Activated naive CD8-positive, alpha-beta T cell treated with anti-CD3 and anti-CD28 coated beads, Interleukin-2, amount 50 U/mL, for 24 hours (primary cell): Measurements from ENCODE around the gene HP1BP3.
"Not testable (repeated sequence)": the region's sequence is repeated elsewhere in the genome, so short reads cannot be mapped to it uniquely, and the experiment has no call there.

Experiments
- ATAC-seq: fragments of 150-1000 bp; cut with Tn5 transposase; one replicate; pipeline ENCODE4 v1.10.0; 2021
- DNase-seq: peaks from one replicate; pipeline ENCODE4 v3.0.0; 2021
- H3K27ac Mint-ChIP-seq: one replicate; pipeline ENCODE4 v1.8.0; 2021; ENCODE audit warnings: mild to moderate bottlenecking, mixed read lengths
- H3K27me3 Mint-ChIP-seq: one replicate; pipeline ENCODE4 v1.8.0; 2021; ENCODE audit warnings: mixed read lengths
- H3K36me3 Mint-ChIP-seq: one replicate; pipeline ENCODE4 v1.8.0; 2021; ENCODE audit warnings: low read depth, mixed read lengths
- H3K4me1 Mint-ChIP-seq: one replicate; pipeline ENCODE4 v1.8.0; 2021; ENCODE audit warnings: mixed read lengths
- H3K4me3 Mint-ChIP-seq: one replicate; pipeline ENCODE4 v1.8.0; 2021; ENCODE audit warnings: mild to moderate bottlenecking, moderate library complexity, mixed read lengths
- H3K9me3 Mint-ChIP-seq: one replicate; pipeline ENCODE4 v1.8.0; 2021; ENCODE audit warnings: mixed read lengths

The HP1BP3 gene

GRCh38 chr1:20789598-20789997, 2.5 kb upstream of the HP1BP3 start:
- H3K27ac Mint-ChIP-seq, ATAC-seq, H3K4me3 Mint-ChIP-seq, H3K9me3 Mint-ChIP-seq, DNase-seq, H3K27me3 Mint-ChIP-seq: not testable (repeated sequence)
- peaks cover 11% of the 10 kb centered on the region for H3K36me3 Mint-ChIP-seq
- H3K4me1 Mint-ChIP-seq: peaks cover 22% of the 10 kb centered on the region

DNA sequence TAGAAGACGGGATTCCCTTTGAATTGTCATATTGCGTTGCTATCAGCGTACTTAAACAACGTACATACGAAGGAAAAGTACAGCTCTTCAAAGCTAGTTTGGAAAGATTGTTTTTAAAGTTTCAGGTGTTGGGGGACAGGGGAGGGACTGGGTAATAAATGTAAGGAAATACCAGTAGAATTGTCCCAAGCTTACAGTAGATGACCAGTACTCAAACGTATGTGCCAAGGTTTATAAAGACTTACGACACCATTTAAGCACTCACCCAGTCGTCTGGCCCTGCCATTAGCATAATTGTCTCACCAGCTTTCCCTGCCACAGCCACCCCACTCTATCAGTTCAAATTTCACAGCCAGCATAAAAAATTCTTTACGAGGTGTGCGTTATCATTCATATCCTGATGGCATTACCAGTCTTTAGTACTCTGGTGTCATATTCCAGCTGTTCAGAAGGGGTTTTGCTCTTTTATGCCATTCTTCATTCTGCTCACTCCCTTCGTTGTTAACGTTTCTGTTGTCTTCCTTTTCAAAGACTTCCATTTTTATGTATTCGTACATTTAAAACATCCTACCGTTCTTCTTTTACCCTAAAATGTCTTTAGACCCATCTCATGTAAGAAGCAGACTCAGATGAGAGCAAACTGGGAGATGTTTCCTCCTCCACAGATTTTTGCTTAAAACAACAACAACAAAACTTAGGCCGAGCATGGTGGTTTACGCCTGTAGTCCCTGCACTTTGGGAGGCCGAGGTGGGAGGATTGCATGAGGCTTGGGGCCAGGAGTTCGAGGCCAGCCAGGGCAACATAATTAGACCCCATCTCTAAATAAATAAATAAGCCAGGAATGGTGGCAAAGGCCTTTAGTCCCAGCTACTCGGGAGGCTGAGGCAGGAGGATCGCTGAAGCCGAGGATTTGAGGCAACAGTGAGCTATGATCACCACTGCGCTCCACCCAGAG, 1.0 kb upstream of the HP1BP3 start:
- ATAC-seq (no peak), DNase-seq (no peak)
- Mint-ChIP-seq H3K4me1 (peaks cover 33% of the 10 kb centered on the region), H3K27me3 (no peaks in the 10 kb centered on the region), H3K9me3 (no peaks in the 10 kb centered on the region), H3K27ac (peak overlapping the region; percentile 95), H3K4me3 (peak overlapping the region; percentile 92), H3K36me3 (peaks cover 11% of the 10 kb centered on the region)

GRCh38 chr1:20786253-20787028, 666 bp downstream of the HP1BP3 start:
- peak; percentile 98 for DNase-seq
- no peaks in the 10 kb centered on the region for H3K9me3 Mint-ChIP-seq
- peaks cover 11% of the 10 kb centered on the region for H3K36me3 Mint-ChIP-seq
- H3K27me3 Mint-ChIP-seq: no peaks in the 10 kb centered on the region
- H3K4me1 Mint-ChIP-seq: peaks cover 43% of the 10 kb centered on the region
- peak; percentile 81 for ATAC-seq
- H3K4me3 Mint-ChIP-seq: peak overlapping the region; percentile 92
- peak overlapping the region; percentile 97 for H3K27ac Mint-ChIP-seq

DNA sequence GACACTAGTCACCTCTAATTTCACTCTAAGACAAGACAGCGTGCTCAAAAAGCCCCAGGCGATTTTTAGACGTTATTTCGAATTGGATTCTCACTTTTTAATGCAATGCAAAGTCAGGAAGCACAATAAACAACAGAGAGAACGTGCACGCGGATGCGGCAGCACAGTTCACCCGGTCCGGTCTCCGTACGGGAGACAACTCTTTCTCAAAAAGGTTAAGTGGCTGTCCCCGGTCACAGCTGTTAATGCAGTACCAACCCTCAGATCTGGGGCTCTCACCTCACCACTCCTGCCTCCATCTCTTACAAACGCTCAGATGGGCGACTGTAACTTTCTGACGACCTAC, 1.2 kb downstream of the HP1BP3 start:
- ATAC-seq (peak; percentile 4), DNase-seq (no peak)
- Mint-ChIP-seq H3K9me3 (no peaks in the 10 kb centered on the region), H3K27ac (peak overlapping the region; percentile 97), H3K4me1 (peaks cover 47% of the 10 kb centered on the region), H3K4me3 (peak overlapping the region; percentile 92), H3K27me3 (no peaks in the 10 kb centered on the region), H3K36me3 (peaks cover 14% of the 10 kb centered on the region)

DNA sequence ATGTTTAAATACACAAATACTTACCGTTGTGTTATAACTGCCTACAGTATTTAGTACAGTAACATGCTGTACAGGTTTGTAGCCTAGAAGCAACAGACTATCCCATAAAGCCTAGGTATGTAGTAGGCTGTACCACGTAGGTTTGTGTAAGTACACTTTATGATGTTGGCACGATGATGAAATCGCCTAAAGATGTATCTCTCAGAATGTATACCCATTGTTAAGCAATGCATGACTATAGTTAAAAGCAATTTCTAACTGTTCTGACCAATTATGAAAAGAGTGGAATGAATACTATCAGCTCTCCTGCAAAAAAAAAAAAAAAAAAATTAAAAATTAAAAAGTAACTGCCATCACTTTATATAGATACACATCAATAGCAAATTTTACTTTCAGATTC, 11.4 kb downstream of the HP1BP3 start:
- DNase-seq: no peak
- Mint-ChIP-seq H3K4me1 (peaks cover 9% of the 10 kb centered on the region), H3K9me3 (no peaks in the 10 kb centered on the region), H3K4me3 (no peak overlapping the region), H3K36me3 (peaks cover 53% of the 10 kb centered on the region), H3K27me3 (no peaks in the 10 kb centered on the region), H3K27ac (no peak overlapping the region)
- no peak for ATAC-seq

- DNase-seq: no peak
- Mint-ChIP-seq H3K4me1 (no peaks in the 10 kb centered on the region), H3K36me3 (peaks cover 48% of the 10 kb centered on the region), H3K4me3 (no peak overlapping the region), H3K9me3 (no peaks in the 10 kb centered on the region), H3K27me3 (no peaks in the 10 kb centered on the region), H3K27ac (no peak overlapping the region)
- no peak for ATAC-seq
These were observed 15.3 kb downstream of the HP1BP3 start for GRCh38 chr1:20771780-20772179.

- ATAC-seq: no peak
- Mint-ChIP-seq H3K9me3 (no peaks in the 10 kb centered on the region), H3K4me3 (no peak overlapping the region), H3K27ac (no peak overlapping the region), H3K4me1 (no peaks in the 10 kb centered on the region), H3K36me3 (peaks cover 56% of the 10 kb centered on the region), H3K27me3 (no peaks in the 10 kb centered on the region)
- no peak for DNase-seq
These were observed 16.6 kb downstream of the HP1BP3 start for GRCh38 chr1:20770314-20771087.

DNA sequence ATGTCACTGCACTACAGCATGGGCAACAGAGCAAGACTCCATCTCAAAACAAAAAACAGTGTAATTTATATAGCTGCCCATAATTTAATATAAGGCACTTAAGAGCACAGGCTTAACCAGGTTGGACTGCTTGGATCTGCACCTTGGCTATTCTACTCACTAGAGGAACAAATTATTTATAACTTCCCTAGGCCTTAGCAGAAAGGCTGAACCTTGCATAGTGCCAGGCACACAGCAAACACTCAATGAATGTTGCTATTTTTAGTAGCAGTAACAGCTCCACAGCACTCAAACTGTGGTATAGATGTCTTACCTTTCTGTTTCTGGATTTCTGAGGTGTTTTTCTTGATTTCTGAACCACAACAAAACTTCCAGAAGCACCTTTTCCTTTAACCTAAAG, 19.8 kb downstream of the HP1BP3 start:
- Mint-ChIP-seq H3K27ac (no peak overlapping the region), H3K36me3 (peaks cover 55% of the 10 kb centered on the region)
- no peak for ATAC-seq

GRCh38 chr1:20763417-20763816, 23.7 kb downstream of the HP1BP3 start:
- H3K4me3 Mint-ChIP-seq: no peak overlapping the region
- no peak for ATAC-seq
- H3K9me3 Mint-ChIP-seq: no peaks in the 10 kb centered on the region
- no peaks in the 10 kb centered on the region for H3K27me3 Mint-ChIP-seq
- peaks cover 51% of the 10 kb centered on the region for H3K36me3 Mint-ChIP-seq
- DNase-seq: no peak
- H3K4me1 Mint-ChIP-seq: no peaks in the 10 kb centered on the region
- H3K27ac Mint-ChIP-seq: no peak overlapping the region

More for the DNA sequence above, 19.8 kb downstream of the HP1BP3 start:
- H3K4me3 Mint-ChIP-seq: no peak overlapping the region
- no peak for DNase-seq
- H3K4me1 Mint-ChIP-seq: no peaks in the 10 kb centered on the region
- no peaks in the 10 kb centered on the region for H3K9me3 Mint-ChIP-seq
- H3K27me3 Mint-ChIP-seq: no peaks in the 10 kb centered on the region

- Mint-ChIP-seq H3K36me3 (peaks cover 50% of the 10 kb centered on the region), H3K4me1 (no peaks in the 10 kb centered on the region), H3K4me3 (no peak overlapping the region), H3K27me3 (no peaks in the 10 kb centered on the region), H3K27ac (no peak overlapping the region), H3K9me3 (no peaks in the 10 kb centered on the region)
- DNase-seq: no peak
- no peak for ATAC-seq
These were observed 26.8 kb downstream of the HP1BP3 start for GRCh38 chr1:20760322-20760721.

GRCh38 chr1:20753589-20753988, 33.5 kb downstream of the HP1BP3 start:
- no peak overlapping the region for H3K4me3 Mint-ChIP-seq
- H3K27ac Mint-ChIP-seq: no peak overlapping the region
- ATAC-seq (no peak), DNase-seq (no peak)
- H3K27me3 Mint-ChIP-seq: no peaks in the 10 kb centered on the region
- no peaks in the 10 kb centered on the region for H3K9me3 Mint-ChIP-seq
- peaks cover 34% of the 10 kb centered on the region for H3K36me3 Mint-ChIP-seq
- H3K4me1 Mint-ChIP-seq: no peaks in the 10 kb centered on the region

- H3K4me1 Mint-ChIP-seq: no peaks in the 10 kb centered on the region
- DNase-seq: no peak
- no peak overlapping the region for H3K4me3 Mint-ChIP-seq
- H3K36me3 Mint-ChIP-seq: peaks cover 43% of the 10 kb centered on the region
- H3K9me3 Mint-ChIP-seq: no peaks in the 10 kb centered on the region
- H3K27ac Mint-ChIP-seq: no peak overlapping the region
- no peaks in the 10 kb centered on the region for H3K27me3 Mint-ChIP-seq
- no peak for ATAC-seq
These were observed 35.6 kb downstream of the HP1BP3 start for GRCh38 chr1:20751462-20751990.

DNA sequence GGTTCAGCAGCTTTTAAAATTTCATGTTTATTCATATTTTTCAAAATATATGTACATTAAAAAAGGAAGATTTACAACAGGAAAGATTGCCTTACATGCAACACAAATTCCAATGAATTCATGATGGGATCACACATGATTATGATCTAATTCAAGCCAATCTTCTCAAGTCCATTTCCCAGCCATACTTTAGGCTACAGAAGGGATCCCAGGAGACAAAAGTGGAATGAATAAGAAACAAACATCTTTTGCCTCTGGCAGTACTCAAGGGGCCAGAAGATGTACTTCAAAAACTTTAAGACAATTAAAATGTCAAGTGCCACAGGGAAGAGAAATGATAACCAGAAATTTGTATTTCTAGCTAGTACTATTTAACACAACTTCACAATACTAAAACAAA, 44.4 kb downstream of the HP1BP3 start:
- Mint-ChIP-seq H3K27me3 (no peaks in the 10 kb centered on the region), H3K9me3 (no peaks in the 10 kb centered on the region), H3K36me3 (peaks cover 54% of the 10 kb centered on the region), H3K27ac (no peak overlapping the region), H3K4me3 (no peak overlapping the region), H3K4me1 (no peaks in the 10 kb centered on the region)
- no peak for ATAC-seq
- no peak for DNase-seq

DNA sequence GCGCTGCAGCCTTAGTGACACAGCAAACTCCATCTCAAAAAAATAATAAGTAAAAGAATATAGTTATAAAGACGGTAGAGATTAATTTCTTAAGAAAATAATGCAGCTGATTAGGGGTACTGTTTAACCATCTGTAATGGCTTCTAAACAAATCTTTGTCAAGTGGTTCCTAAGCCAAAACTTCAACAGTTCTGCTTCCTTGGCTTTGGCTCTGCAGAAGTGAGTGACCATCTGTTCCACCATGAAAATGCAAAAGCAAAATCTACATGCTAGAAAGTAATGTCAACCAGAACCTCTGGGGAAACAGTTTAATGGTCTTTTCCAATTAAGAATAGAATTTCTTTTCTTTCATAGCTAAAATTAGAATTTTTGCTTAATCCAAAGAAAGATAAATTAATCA, 46.3 kb downstream of the HP1BP3 start:
- Mint-ChIP-seq H3K9me3 (no peaks in the 10 kb centered on the region), H3K4me1 (no peaks in the 10 kb centered on the region), H3K27ac (no peak overlapping the region), H3K4me3 (no peak overlapping the region), H3K27me3 (no peaks in the 10 kb centered on the region), H3K36me3 (peaks cover 42% of the 10 kb centered on the region)
- DNase-seq (no peak), ATAC-seq (no peak)
